GM12864 (cell line): ENCODE results near the gene SPSB4.

ENCODE experiments used
- DNase-seq: peaks from one replicate; pipeline ENCODE4 v3.0.0-alpha.2; 2011; ENCODE audit warnings: low read depth
- H3K4me3 ChIP-seq: 2 replicates; pipeline ENCODE4 v1.5.1; 2011; ENCODE audit warnings: mild to moderate bottlenecking, low read depth, low read length, control low read depth
- CTCF ChIP-seq: IDR thresholded peaks from 2 replicates; pipeline ENCODE4 v1.5.1; 2011; ENCODE audit warnings: low read depth, mild to moderate bottlenecking, moderate library complexity, low read length, control low read depth, inconsistent platforms; ENCODE audit errors: missing control alignments

Gene SPSB4

GRCh38 chr3:141093971-141094684 lies 43.0 kb downstream of the SPSB4 start:
- no peak overlapping the region for H3K4me3 ChIP-seq
- TF ChIP-seq CTCF = no peak
- DNase-seq = no peak

GRCh38 chr3:141094790-141095545 lies 43.8 kb downstream of the SPSB4 start:
- no peak overlapping the region for H3K4me3 ChIP-seq
- no peak for DNase-seq
- no peak for TF ChIP-seq CTCF

GRCh38 chr3:141095546-141095937 lies 44.4 kb downstream of the SPSB4 start:
- no peak for TF ChIP-seq CTCF
- no peak overlapping the region for H3K4me3 ChIP-seq
- no peak for DNase-seq

GRCh38 chr3:141096164-141096563 lies 45.0 kb downstream of the SPSB4 start:
- no peak overlapping the region for H3K4me3 ChIP-seq
- no peak for DNase-seq
- no peak for TF ChIP-seq CTCF

GRCh38 chr3:141096981-141097380 lies 45.8 kb downstream of the SPSB4 start:
- TF ChIP-seq CTCF = no peak
- H3K4me3 ChIP-seq = no peak overlapping the region
- no peak for DNase-seq

- DNase-seq = no peak
- no peak for TF ChIP-seq CTCF
- no peak overlapping the region for H3K4me3 ChIP-seq
Measured at GRCh38 chr3:141100112-141100511, 49.0 kb downstream of the SPSB4 start.
